ENCODE results near the gene ACADVL.

Gene ACADVL

DNA sequence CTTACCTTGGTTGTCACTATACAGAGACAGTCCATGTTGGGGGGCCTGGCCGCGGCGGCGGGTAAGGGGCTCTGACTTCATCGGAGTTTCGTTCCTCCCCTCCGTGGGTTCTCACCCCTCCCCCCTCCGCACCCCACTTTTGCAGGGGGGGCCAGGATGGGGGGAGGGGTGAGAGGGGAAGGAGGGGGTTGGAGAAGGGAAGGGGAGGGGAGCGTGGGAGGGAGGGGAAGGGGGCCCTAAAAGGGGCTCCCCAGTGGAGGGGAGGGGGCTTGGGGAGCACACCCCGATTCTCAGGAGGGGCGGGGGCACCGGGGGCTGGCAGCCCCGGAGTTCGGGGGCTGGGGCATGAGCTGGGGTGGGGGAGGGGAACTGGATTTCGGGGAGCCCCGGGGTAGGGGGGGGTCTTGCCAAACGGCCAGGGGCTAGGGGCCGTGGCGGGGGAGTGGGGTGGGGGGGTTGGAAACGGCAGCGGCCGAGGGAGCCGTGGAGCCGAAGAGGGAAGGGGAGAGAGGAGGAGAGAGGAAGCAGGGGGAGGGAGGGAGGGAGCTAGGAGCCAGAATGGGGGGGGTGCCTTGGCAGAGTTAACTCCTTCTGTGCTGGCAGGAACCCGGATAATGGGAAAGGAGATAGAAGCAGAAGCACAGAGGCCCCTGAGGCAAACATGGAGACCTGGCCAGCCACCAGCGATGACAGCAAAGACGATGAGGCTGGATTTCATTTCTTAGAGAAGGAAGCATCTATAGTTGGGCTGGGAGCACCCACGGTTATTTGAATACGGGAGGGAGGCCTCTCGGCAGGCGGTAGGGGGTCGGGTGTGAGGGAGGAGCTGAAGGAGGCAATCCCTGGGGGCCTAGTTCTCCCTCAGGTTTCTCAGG, 2.4 kb upstream of the ACADVL start:
- Mint-ChIP-seq H3K27ac (no peak overlapping the region), H3K4me1 (peaks cover 50% of the 10 kb centered on the region), H3K9me3 (no peaks in the 10 kb centered on the region), H3K27me3 (peaks cover 6% of the 10 kb centered on the region), H3K4me3 (peak overlapping the region; percentile 47), H3K36me3 (no peaks in the 10 kb centered on the region)
- ATAC-seq (ENCODE audit: low read depth) = no peak
- DNase-seq (ENCODE audit: low spot score in 2 of 2) = no peak

DNA sequence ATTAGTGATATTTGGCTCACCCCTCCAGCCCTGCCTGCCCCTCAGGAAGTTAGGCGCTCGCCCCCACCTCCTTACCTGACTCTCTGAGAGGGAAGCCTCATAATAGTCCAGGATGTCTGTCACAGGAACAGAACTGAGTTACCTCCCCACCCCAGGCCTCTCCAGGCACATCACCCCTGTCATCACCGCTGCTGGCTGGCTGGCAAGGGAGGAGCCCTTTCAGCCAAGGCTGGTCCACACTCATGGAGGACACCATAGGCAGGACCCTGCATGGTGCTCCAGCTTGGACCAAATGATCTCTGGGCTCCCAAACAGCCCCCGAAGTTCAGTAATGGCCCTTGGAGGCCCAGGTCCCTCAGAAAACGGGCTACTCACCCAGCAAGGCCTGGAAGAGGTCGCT, 1.6 kb upstream of the ACADVL start:
- H3K4me1 Mint-ChIP-seq = peaks cover 50% of the 10 kb centered on the region
- no peak for ATAC-seq (ENCODE audit: low read depth)
- no peak overlapping the region for H3K27ac Mint-ChIP-seq
- H3K36me3 Mint-ChIP-seq = no peaks in the 10 kb centered on the region
- DNase-seq (ENCODE audit: low spot score in 2 of 2) = no peak
- H3K9me3 Mint-ChIP-seq = no peaks in the 10 kb centered on the region
- peak overlapping the region; percentile 46 for H3K4me3 Mint-ChIP-seq
- H3K27me3 Mint-ChIP-seq = peaks cover 6% of the 10 kb centered on the region

DNA sequence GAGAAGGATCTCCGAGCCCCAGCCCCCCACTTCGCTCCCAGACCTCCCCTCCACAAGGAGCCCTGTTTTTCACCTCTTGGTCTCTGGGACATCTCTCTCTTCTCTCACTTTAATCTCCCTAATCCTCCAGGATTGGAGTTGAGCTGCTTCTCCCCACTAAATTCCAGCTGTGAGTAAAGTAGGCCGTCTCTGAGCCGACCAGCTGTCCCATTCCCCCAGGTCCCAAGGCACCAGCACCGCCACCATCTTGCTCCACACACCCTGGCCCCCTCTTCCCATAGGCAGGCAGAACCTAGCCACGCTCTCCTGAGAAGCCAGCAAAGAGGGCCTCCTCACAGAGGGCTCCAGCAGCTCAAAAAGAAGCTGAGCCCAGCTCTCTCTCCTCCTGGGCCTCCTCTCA, 980 bp upstream of the ACADVL start:
- Mint-ChIP-seq H3K4me3 (peak overlapping the region; percentile 57), H3K9me3 (no peaks in the 10 kb centered on the region), H3K36me3 (peaks cover 5% of the 10 kb centered on the region), H3K4me1 (peaks cover 44% of the 10 kb centered on the region), H3K27ac (no peak overlapping the region), H3K27me3 (peaks cover 4% of the 10 kb centered on the region)
- ATAC-seq (ENCODE audit: low read depth) (no peak), DNase-seq (ENCODE audit: low spot score in 2 of 2) (no peak)

DNA sequence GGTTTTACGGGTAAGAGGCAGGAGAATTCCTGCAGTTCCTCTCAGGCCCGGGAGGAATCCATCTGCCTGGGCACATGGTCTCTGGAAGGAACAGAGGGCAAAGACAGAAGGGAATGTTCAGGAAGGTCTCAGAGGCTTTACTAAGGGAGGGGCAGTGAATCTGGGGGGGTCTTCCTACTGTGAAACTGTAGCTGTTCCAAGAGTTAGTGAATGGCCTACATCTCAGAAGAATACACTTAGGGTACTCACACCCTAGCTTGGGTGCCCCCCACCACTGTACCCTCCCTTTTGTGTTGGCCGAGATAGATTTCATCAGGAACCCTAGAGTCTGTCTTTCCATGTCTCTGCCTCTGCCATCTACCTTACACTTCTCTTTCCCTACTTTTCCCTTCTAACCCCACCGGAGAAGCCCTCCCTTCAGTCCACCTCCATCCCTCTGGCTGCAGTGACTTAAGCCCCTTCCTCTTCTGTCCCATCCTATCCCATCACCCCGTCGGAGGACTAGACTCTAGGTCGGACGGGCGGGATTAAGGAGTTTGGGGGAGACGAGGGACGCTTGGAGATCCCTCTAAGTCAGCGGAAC, 418 bp upstream of the ACADVL start:
- no peaks in the 10 kb centered on the region for H3K9me3 Mint-ChIP-seq
- no peak for DNase-seq (ENCODE audit: low spot score in 2 of 2)
- H3K27ac Mint-ChIP-seq = peak overlapping the region; percentile 86
- H3K36me3 Mint-ChIP-seq = peaks cover 9% of the 10 kb centered on the region
- ATAC-seq (ENCODE audit: low read depth) = no peak
- peak overlapping the region; percentile 95 for H3K4me3 Mint-ChIP-seq
- H3K27me3 Mint-ChIP-seq = peaks cover 4% of the 10 kb centered on the region
- H3K4me1 Mint-ChIP-seq = peaks cover 39% of the 10 kb centered on the region

DNA sequence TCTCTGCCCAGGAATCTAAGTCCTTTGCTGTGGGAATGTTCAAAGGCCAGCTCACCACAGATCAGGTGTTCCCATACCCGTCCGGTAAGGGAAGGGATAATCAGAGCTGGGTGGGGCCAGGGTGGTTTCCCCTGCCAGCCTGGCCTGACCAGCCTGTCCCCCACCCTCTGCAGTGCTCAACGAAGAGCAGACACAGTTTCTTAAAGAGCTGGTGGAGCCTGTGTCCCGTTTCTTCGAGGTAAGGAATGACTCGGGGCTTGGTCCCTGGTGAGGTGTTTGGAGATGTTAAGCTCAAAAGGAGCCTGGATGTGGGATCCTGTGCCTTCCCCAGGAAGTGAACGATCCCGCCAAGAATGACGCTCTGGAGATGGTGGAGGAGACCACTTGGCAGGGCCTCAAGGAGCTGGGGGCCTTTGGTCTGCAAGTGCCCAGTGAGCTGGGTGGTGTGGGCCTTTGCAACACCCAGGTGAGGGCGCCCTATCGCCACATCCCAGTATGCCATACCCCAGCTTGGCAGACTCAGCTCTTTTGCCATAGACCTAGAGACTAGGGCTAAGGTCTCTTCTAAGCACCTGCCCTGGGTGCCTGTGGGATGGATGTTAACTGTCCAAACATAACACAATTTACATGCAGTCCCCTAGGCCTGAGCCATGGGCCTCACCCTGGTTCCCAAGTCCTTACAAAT, 997 bp downstream of the ACADVL start:
- peaks cover 4% of the 10 kb centered on the region for H3K27me3 Mint-ChIP-seq
- H3K27ac Mint-ChIP-seq = peak overlapping the region; percentile 86
- peak in 1 of 2 donors; percentile 38 for DNase-seq (ENCODE audit: low spot score in 2 of 2)
- H3K4me3 Mint-ChIP-seq = peak overlapping the region; percentile 95
- H3K36me3 Mint-ChIP-seq = peaks cover 9% of the 10 kb centered on the region
- H3K9me3 Mint-ChIP-seq = no peaks in the 10 kb centered on the region
- peaks cover 30% of the 10 kb centered on the region for H3K4me1 Mint-ChIP-seq
- peak; percentile 68 for ATAC-seq (ENCODE audit: low read depth)

DNA sequence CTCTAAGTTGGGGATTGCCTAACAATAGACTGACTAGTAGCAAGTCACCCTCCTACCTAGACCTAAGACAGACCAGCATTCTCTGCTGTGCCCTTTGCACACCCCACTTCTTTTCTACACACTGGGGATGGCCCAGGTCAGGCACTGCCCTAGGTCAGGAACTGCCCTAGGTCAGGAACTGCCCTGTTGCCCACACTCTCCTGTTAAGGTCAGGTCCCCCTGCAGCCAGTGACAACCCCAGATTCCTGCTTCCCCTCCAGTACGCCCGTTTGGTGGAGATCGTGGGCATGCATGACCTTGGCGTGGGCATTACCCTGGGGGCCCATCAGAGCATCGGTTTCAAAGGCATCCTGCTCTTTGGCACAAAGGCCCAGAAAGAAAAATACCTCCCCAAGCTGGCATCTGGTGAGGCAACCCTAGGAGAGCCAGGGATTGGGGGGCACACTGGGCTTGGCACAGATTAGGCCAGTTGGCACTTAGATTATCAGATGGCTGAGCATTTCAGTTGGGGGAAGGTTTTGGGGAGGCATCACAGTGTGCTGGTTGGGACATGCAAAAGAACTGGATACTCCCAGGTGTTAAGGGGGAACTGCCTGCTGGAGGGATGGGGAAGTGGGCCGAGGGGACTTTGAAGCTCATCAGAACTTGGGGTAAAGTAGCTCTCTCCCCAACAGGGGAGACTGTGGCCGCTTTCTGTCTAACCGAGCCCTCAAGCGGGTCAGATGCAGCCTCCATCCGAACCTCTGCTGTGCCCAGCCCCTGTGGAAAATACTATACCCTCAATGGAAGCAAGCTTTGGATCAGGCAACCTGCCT, 1.7 kb downstream of the ACADVL start:
- Mint-ChIP-seq H3K27ac (peak overlapping the region; percentile 86), H3K36me3 (peaks cover 12% of the 10 kb centered on the region), H3K9me3 (no peaks in the 10 kb centered on the region), H3K4me1 (peaks cover 23% of the 10 kb centered on the region), H3K27me3 (no peaks in the 10 kb centered on the region), H3K4me3 (peak overlapping the region; percentile 95)
- DNase-seq (ENCODE audit: low spot score in 2 of 2) = no peak
- ATAC-seq (ENCODE audit: low read depth) = no peak

- H3K4me1 Mint-ChIP-seq = peaks cover 20% of the 10 kb centered on the region
- no peaks in the 10 kb centered on the region for H3K9me3 Mint-ChIP-seq
- H3K27me3 Mint-ChIP-seq = no peaks in the 10 kb centered on the region
- ATAC-seq (ENCODE audit: low read depth) = no peak
- DNase-seq (ENCODE audit: low spot score in 2 of 2) = no peak
- no peak overlapping the region for H3K4me3 Mint-ChIP-seq
- peaks cover 14% of the 10 kb centered on the region for H3K36me3 Mint-ChIP-seq
- H3K27ac Mint-ChIP-seq = peak overlapping the region; percentile 29
Observed at GRCh38 chr17:7222093-7222971, 2.6 kb downstream of the ACADVL start.

DNA sequence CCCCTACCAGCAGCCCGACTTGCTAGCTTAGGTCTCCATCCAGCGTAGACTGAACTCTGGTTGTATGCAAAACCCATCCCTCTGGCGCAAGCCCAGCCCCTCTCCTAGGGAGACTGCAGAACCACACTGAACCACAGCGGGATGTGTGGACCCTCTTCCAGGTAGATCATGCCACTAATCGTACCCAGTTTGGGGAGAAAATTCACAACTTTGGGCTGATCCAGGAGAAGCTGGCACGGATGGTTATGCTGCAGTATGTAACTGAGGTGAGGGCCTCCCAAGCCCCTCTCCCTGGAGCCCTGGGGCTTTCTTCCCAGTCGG, 3.2 kb downstream of the ACADVL start:
- DNase-seq (ENCODE audit: low spot score in 2 of 2) (no peak), ATAC-seq (ENCODE audit: low read depth) (no peak)
- Mint-ChIP-seq H3K27me3 (no peaks in the 10 kb centered on the region), H3K9me3 (no peaks in the 10 kb centered on the region), H3K4me3 (no peak overlapping the region), H3K36me3 (peaks cover 16% of the 10 kb centered on the region), H3K27ac (no peak overlapping the region), H3K4me1 (peaks cover 16% of the 10 kb centered on the region)

DNA sequence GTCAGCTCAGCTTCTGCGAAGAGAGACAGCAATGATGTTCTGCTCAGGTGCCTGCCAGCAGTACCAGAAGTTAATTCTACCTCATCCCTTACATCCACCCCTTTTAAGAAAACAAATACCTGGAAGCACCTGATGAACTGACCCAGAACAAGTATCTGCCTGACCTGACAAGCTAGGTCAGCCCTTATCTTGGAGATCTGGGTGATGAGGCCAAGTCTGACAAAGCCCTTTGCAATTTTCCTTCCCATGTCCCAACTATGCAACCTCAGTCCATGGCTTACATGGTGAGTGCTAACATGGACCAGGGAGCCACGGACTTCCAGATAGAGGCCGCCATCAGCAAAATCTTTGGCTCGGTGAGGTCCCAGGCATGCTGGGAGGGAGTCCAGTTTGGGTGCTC, 3.6 kb downstream of the ACADVL start:
- Mint-ChIP-seq H3K9me3 (no peaks in the 10 kb centered on the region), H3K27ac (no peak overlapping the region), H3K4me1 (peaks cover 16% of the 10 kb centered on the region), H3K27me3 (no peaks in the 10 kb centered on the region), H3K4me3 (no peak overlapping the region), H3K36me3 (peaks cover 19% of the 10 kb centered on the region)
- ATAC-seq (ENCODE audit: low read depth) (no peak), DNase-seq (ENCODE audit: low spot score in 2 of 2) (no peak)

DNA sequence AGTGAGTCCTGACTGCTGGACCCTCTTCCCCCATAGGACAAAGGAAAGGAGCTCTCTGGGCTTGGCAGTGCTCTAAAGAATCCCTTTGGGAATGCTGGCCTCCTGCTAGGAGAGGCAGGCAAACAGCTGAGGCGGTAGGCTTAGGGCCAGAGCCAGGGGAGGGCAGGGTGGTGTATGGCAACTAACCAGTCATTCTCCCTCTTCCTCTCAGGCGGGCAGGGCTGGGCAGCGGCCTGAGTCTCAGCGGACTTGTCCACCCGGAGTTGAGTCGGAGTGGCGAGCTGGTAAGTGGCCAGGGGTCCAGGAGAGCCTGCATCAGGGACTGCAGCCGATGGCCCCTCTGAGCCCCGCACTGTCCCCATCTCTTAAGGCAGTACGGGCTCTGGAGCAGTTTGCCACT, 4.4 kb downstream of the ACADVL start:
- Mint-ChIP-seq H3K4me3 (no peak overlapping the region), H3K4me1 (peaks cover 16% of the 10 kb centered on the region), H3K27ac (no peak overlapping the region), H3K27me3 (no peaks in the 10 kb centered on the region), H3K9me3 (no peaks in the 10 kb centered on the region), H3K36me3 (peaks cover 20% of the 10 kb centered on the region)
- no peak for ATAC-seq (ENCODE audit: low read depth)
- DNase-seq (ENCODE audit: low spot score in 2 of 2) = no peak

DNA sequence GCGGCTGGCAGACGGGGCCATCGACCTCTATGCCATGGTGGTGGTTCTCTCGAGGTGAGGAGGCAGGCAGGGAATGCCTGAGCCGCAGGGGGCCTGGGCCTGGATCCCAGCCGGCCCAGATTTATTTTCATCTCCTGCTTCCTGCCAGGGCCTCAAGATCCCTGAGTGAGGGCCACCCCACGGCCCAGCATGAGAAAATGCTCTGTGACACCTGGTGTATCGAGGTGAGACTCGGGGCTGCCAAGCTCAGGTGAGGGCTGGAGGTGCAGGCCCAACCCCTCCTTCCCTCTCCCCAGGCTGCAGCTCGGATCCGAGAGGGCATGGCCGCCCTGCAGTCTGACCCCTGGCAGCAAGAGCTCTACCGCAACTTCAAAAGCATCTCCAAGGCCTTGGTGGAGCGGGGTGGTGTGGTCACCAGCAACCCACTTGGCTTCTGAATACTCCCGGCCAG, 4.9 kb downstream of the ACADVL start:
- Mint-ChIP-seq H3K27ac (no peak overlapping the region), H3K36me3 (peaks cover 23% of the 10 kb centered on the region), H3K9me3 (no peaks in the 10 kb centered on the region), H3K4me1 (peaks cover 12% of the 10 kb centered on the region), H3K27me3 (no peaks in the 10 kb centered on the region), H3K4me3 (no peak overlapping the region)
- no peak for ATAC-seq (ENCODE audit: low read depth)
- no peak for DNase-seq (ENCODE audit: low spot score in 2 of 2)

DNA sequence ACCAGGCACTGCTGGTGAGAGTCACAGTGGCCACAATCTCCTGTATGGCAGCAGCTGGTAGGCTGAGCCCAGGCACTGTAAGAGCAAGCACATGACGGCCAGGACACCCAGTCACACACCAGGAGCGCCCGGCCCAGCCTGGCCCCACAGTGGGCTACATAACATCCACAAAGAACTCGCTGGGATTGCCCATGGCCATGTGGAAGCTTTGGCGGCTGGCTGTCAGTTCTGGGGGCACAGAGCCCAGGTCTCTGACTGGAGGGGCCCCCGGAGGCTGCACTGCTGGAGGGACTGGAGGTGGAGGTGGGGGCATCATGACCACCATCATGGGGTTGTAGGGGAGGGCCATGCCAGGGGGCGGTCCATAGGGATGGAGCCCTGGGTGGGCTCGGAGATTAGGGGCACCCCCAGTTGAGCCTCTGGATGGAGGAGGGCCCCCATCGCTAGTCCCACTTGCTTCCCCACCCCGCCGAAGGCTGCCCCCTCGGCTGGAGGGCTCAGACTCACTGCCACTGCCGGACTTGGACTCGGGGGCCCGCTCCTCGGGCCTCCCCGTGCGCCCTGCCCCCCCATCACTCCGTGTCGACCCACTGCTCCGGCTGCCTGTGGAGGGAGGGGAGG, 6.1 kb downstream of the ACADVL start:
- Mint-ChIP-seq H3K27me3 (no peaks in the 10 kb centered on the region), H3K27ac (no peak overlapping the region), H3K4me1 (peaks cover 7% of the 10 kb centered on the region), H3K36me3 (peaks cover 24% of the 10 kb centered on the region), H3K9me3 (no peaks in the 10 kb centered on the region), H3K4me3 (no peak overlapping the region)
- no peak for ATAC-seq (ENCODE audit: low read depth)
- DNase-seq (ENCODE audit: low spot score in 2 of 2) = no peak

All from memory B cell (primary cell).